ENCODE measurements around the gene GLTPD2. TPM values are rescaled to one million over a fixed set of nuclear protein-coding genes. Genes with fewer than 3 reads are reported as not detected.

Gene GLTPD2
- total RNA-seq, 4 donors from 2014 or later = 1.1 to 2.0 (median 1.1) TPM; not detected in 1

DNA sequence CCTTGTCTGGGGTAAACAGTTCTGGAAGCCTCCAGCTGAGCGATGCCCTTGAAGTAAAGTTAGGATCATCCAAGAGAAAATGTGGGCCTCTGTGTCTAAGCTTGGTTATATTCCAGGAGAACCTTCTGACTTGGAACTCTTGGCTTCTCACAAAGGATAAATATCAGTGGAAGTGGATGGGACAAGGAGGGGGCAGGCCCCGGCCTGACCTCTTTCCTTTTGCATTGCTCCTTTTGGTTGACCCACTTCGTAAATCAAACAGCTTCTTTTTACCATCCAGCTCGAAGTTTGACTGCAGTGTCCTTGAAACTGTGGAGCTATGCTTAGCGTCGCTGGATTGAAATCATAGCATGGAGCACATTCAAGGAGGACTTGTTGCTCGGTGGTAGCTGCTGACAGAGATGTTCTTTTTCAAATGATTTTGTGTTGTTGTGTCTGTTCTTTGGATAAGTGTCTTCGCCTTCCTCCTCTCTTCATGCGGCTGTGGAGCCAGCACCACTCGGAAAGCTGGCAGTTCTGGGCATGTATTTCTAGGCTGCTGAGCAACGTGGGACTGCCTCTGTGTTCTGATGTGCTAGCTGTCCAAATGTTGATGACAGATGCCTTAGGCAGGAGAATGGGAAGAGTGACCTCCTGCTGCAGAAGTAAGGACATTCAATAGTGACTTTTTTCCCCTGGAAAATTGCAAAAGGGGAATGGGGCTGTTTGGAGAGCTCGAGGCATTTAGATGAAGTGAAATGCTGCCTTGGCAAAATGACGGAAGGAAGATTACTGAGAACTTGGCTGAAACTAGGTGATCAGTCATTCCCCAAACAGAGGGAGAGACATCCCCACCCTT, 48.9 kb downstream of the GLTPD2 start:
- Histone ChIP-seq H3K27ac (peak overlapping the region; percentile 17 to 99 (median 54)), H3K9me3 (no peaks in the 10 kb centered on the region), H3K27me3 (no peaks in the 10 kb centered on the region), H3K4me1 (peaks cover 36 to 85% (median 63%) of the 10 kb centered on the region in 3 donors), H3K4me3 (peak overlapping the region in 1 of 4 donors; percentile 9), H3K36me3 (peaks cover 0 to 11% (median 0%) of the 10 kb centered on the region in 3 donors)
- 29 to 48% methylated on average over 10 to 13 of the region's 13 CpGs for WGBS, 2 donors
- DNase-seq = no peak
- intact Hi-C loops (cut with DNase I) = no loop called here
- TF ChIP-seq CTCF (IDR thresholded peaks at IDR 0.05) (no peak), POLR2A (IDR thresholded peaks at IDR 0.05) (no peak)

DNA sequence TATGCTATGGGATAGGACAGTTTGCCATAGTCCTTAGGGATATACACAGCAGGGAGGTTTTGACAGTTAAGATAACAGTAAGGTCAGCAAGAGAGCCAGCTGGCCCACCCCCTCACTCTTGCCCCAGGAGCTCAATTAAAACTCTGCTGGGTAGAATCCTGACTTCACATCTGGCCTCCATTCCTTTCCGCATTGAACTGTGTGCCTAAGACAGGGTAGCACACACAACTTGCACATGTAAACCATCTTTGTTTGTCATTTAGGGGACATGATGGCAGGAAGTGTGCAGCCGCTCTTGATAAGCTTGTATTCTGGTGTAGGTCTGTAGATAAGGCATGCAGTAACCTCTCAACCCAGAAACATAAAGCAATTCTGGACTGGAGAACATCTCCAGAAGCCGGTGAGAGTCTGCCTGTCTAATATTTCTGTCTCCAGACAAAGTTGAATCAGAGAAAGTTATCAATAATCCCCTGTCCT, 49.6 kb downstream of the GLTPD2 start:
- TF ChIP-seq CTCF (IDR thresholded peaks at IDR 0.05) (no peak), POLR2A (IDR thresholded peaks at IDR 0.05) (no peak)
- WGBS, 2 donors = 90 to 95% methylated on average over 3 of the region's 3 CpGs
- intact Hi-C loops (cut with DNase I) = no loop called here
- Histone ChIP-seq H3K9me3 (no peaks in the 10 kb centered on the region), H3K27me3 (no peaks in the 10 kb centered on the region), H3K4me1 (peaks cover 36 to 92% (median 63%) of the 10 kb centered on the region in 3 donors), H3K27ac (peak overlapping the region; percentile 17 to 99 (median 54)), H3K36me3 (peaks cover 0 to 11% (median 0%) of the 10 kb centered on the region in 3 donors), H3K4me3 (no peak overlapping the region)
- DNase-seq = no peak

GRCh38 chr17:4839221-4839620, 50.5 kb downstream of the GLTPD2 start:
- 82 to 89% methylated on average over 8 of the region's 8 CpGs for WGBS, 2 donors

More at GRCh38 chr17:4839221-4839620, 50.5 kb downstream of the GLTPD2 start:
- Histone ChIP-seq H3K4me1 (peaks cover 31 to 93% (median 63%) of the 10 kb centered on the region in 3 donors), H3K9me3 (no peaks in the 10 kb centered on the region), H3K36me3 (peaks cover 0 to 18% (median 0%) of the 10 kb centered on the region in 3 donors), H3K27me3 (no peaks in the 10 kb centered on the region), H3K4me3 (no peak overlapping the region), H3K27ac (peak overlapping the region in 1 of 4 donors; percentile 10)
- DNase-seq = no peak
- no peak for TF ChIP-seq CTCF (IDR thresholded peaks at IDR 0.05)
- TF ChIP-seq POLR2A (IDR thresholded peaks at IDR 0.05) = no peak
- intact Hi-C loops (cut with DNase I) = no loop called here

Other genes starting within 250 kb of the GLTPD2 start
- gene MYBBP1A, start 233.6 kb upstream of the GLTPD2 start, total RNA-seq = 10 to 100 TPM; 32.4 to 70.0 (median 54.4) TPM
- gene GGT6, start 228.4 kb upstream of the GLTPD2 start, total RNA-seq = 100 to 1,000 TPM in 1 of 4 donors, 10 to 100 TPM in 3; 46.0 to 141 (median 68.5) TPM
- gene SMTNL2, start 204.4 kb upstream of the GLTPD2 start, total RNA-seq = under 1 TPM; 0.41 to 0.76 (median 0.69) TPM
- under 1 TPM in 1 of 4 donors, not detected in 3; 0.30 TPM for gene ALOX15, start 147.3 kb upstream of the GLTPD2 start, total RNA-seq
- gene PELP1, start 84.8 kb upstream of the GLTPD2 start, total RNA-seq = 10 to 100 TPM; 10.3 to 25.0 (median 14.7) TPM
- 10 to 100 TPM in 2 of 4 donors, 1 to 10 TPM in 2; 4.4 to 24.8 (median 10.1) TPM for gene ARRB2, start 78.3 kb upstream of the GLTPD2 start, total RNA-seq
- 10 to 100 TPM; 17.3 to 45.3 (median 29.7) TPM for gene MED11, start 57.5 kb upstream of the GLTPD2 start, total RNA-seq
- 1 to 10 TPM in 2 of 4 donors, not detected in 2; 1.1 to 1.7 TPM for gene ZMYND15, start 49.1 kb upstream of the GLTPD2 start, total RNA-seq
- gene CXCL16, start 49.0 kb upstream of the GLTPD2 start, total RNA-seq = 10 to 100 TPM; 15.2 to 28.2 (median 19.5) TPM
- gene TM4SF5, start 17.1 kb upstream of the GLTPD2 start, total RNA-seq = not detected
- 1 to 10 TPM in 3 of 4 donors, not detected in 1; 1.3 to 5.2 (median 1.5) TPM for gene VMO1, start 2.6 kb upstream of the GLTPD2 start, total RNA-seq
- gene PSMB6, start 7.2 kb downstream of the GLTPD2 start, total RNA-seq = 100 to 1,000 TPM; 154 to 216 (median 201) TPM
- 100 to 1,000 TPM in 1 of 4 donors, 10 to 100 TPM in 3; 38.7 to 114 (median 86.7) TPM for gene PLD2, start 18.2 kb downstream of the GLTPD2 start, total RNA-seq
- gene MINK1, start 44.4 kb downstream of the GLTPD2 start, total RNA-seq = 100 to 1,000 TPM in 3 of 4 donors, 10 to 100 TPM in 1; 50.1 to 156 (median 117) TPM
- 1 to 10 TPM in 1 of 4 donors, under 1 TPM in 3; 0.27 to 2.7 (median 0.92) TPM for gene C17orf107, start 110.6 kb downstream of the GLTPD2 start, total RNA-seq
- under 1 TPM in 1 of 4 donors, not detected in 3; 0.57 TPM for gene CHRNE, start 114.1 kb downstream of the GLTPD2 start, total RNA-seq
- gene GP1BA, start 143.3 kb downstream of the GLTPD2 start, total RNA-seq = not detected
- 10 to 100 TPM; 29.3 to 54.2 (median 42.2) TPM for gene SLC25A11, start 151.1 kb downstream of the GLTPD2 start, total RNA-seq
- gene RNF167, start 151.3 kb downstream of the GLTPD2 start, total RNA-seq = 10 to 100 TPM; 42.3 to 57.4 (median 54.2) TPM
- gene PFN1, start 159.6 kb downstream of the GLTPD2 start, total RNA-seq = 100 to 1,000 TPM; 520 to 970 (median 715) TPM
- 1 to 10 TPM in 2 of 4 donors, under 1 TPM in 1, not detected in 1; 0.31 to 3.6 (median 1.5) TPM for gene ENO3, start 162.2 kb downstream of the GLTPD2 start, total RNA-seq
- gene SPAG7, start 178.9 kb downstream of the GLTPD2 start, total RNA-seq = 10 to 100 TPM; 34.5 to 48.8 (median 39.5) TPM
- gene CAMTA2, start 198.7 kb downstream of the GLTPD2 start, total RNA-seq = 10 to 100 TPM in 3 of 4 donors, 1 to 10 TPM in 1; 6.9 to 19.6 (median 13.4) TPM
- gene INCA1, start 208.6 kb downstream of the GLTPD2 start, total RNA-seq = 1 to 10 TPM in 1 of 4 donors, under 1 TPM in 1, not detected in 2; 0.31 to 1.1 TPM
- gene KIF1C, start 209.0 kb downstream of the GLTPD2 start, total RNA-seq = 10 to 100 TPM; 66.9 to 93.3 (median 81.7) TPM
- gene SLC52A1, start 246.5 kb downstream of the GLTPD2 start, total RNA-seq = 1 to 10 TPM in 2 of 4 donors, under 1 TPM in 2; 0.26 to 1.4 (median 1.1) TPM